HG02943 (cell line): ENCODE measurements around the gene SULT2B1.

Experiments
- ATAC-seq: cut with Tn5 transposase; IDR thresholded peaks from one replicate; pipeline ENCODE4 v1.9.1; 2021; ENCODE audit warnings: mild to moderate bottlenecking, low read depth, moderate library complexity; ENCODE audit not compliant: unreplicated experiment

SULT2B1 gene

GRCh38 chr19:48646001-48646721 lies 94.2 kb downstream of the SULT2B1 start, which contains the start of gene CA11:
Gene CA11 (minus strand): TSS chr19:48646187. CDS start chr19:48645632, 555 bp downstream.
- ATAC-seq: no peak

- ATAC-seq: no peak
Observed at GRCh38 chr19:48646722-48647216, 94.8 kb downstream of the SULT2B1 start.

- ATAC-seq: no peak
Observed at GRCh38 chr19:48648134-48648533, 96.2 kb downstream of the SULT2B1 start.
